Islet of Langerhans (tissue), 1 donor: Measurements from ENCODE around the gene KBTBD8.

Source experiments
- FAIRE-seq: peaks from one replicate; lab custom pipeline; 2011; peaks lifted over from hg19 to GRCh38; lab: Jason Lieb, UNC

KBTBD8 gene, protein sequence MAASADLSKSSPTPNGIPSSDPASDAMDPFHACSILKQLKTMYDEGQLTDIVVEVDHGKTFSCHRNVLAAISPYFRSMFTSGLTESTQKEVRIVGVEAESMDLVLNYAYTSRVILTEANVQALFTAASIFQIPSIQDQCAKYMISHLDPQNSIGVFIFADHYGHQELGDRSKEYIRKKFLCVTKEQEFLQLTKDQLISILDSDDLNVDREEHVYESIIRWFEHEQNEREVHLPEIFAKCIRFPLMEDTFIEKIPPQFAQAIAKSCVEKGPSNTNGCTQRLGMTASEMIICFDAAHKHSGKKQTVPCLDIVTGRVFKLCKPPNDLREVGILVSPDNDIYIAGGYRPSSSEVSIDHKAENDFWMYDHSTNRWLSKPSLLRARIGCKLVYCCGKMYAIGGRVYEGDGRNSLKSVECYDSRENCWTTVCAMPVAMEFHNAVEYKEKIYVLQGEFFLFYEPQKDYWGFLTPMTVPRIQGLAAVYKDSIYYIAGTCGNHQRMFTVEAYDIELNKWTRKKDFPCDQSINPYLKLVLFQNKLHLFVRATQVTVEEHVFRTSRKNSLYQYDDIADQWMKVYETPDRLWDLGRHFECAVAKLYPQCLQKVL

GRCh38 chr3:66998113-66998903 lies at the start of gene KBTBD8:
TSS of gene KBTBD8 (plus strand) at chr3:66998307. CDS start at chr3:66998356, 49 bp downstream.
- no peak for FAIRE-seq

GRCh38 chr3:66948838-66949237 lies 49.3 kb upstream of the KBTBD8 start:
- no peak for FAIRE-seq

- FAIRE-seq = no peak
Observed at GRCh38 chr3:66949898-66950297, 48.2 kb upstream of the KBTBD8 start.

DNA sequence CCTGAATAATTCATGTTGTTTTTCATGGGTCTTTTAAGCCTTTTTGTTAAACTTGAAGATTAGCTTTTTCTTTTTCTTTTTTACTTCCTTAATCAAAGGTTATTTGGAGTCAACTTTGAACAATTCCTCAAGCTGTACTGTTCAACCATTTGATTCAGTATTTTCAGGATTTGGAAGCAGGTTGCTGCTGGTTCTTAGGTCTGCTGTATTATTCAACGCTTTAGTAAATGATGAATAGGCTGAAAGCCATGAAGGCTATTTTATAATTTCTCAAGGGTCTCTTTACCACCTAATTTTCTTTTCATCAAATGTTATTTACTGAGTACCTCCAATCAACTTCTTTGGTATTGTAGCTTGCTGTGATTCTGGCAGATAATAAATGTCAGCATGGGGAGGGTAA lies 45.8 kb upstream of the KBTBD8 start:
- no peak for FAIRE-seq

DNA sequence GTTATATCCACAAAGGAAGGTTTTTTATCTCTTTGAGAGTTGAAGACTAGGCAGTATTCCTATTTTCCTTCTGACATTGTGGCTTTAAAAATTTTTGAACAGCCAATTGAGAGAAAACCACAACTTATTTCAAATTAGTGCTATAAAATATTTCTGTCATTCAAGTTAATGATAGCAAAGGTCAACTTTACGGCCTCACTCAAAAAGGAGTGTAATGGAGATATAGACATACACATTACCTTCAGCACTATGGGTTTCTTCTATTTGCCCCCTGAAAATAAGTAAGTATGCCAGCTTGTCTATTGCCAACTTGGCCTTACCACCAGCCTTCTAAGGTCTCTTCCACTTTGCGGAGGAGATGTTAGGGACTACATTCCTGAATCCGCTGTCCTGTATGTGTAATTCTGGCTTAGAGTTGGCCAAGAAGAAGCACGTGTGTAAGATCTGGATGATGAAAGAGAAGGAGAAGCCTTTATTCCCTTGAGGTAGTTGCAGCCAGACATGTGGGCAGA lies 44.1 kb upstream of the KBTBD8 start:
- FAIRE-seq = no peak

- FAIRE-seq = no peak
Observed at GRCh38 chr3:66956742-66957141, 41.4 kb upstream of the KBTBD8 start.

DNA sequence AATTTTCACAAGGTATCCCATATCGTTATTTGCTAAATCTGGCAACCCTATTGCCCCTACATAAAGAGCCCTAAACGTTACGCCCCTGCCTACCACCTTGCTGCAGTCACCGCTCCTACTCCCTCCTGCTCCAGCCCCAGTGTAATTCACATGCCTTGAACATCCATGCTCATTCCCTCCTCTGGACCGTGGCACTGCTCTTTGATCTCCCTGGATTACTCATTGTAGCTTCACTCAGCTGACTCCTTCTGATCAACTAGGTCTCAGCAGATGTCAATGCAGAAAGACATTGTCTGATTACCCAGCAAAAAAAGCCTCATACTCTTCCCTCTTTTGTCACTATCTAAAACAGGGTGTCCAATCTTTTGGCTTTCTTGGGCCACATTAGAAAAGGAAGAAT lies 40.7 kb upstream of the KBTBD8 start:
- no peak for FAIRE-seq

- no peak for FAIRE-seq
Observed at GRCh38 chr3:66958067-66958466, 40.0 kb upstream of the KBTBD8 start.

DNA sequence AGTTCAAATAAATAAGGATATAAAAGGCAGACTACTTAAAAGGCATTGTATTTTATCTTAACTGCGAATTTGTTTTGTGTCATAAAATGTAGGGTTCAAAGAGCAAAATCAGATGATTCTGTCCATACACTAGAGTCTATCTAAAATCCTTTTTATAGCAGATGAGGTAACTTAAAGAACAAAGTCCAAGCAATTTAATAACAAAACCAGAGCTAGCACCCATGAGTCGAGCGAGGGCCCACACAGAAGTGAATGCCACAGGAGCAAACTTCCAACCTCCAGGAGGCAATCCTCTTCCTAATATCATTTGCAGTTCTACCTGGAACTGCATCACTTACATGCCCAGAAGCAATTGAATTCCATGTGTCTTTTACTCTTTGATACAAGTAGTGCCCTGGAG lies 35.4 kb upstream of the KBTBD8 start:
- FAIRE-seq = no peak

DNA sequence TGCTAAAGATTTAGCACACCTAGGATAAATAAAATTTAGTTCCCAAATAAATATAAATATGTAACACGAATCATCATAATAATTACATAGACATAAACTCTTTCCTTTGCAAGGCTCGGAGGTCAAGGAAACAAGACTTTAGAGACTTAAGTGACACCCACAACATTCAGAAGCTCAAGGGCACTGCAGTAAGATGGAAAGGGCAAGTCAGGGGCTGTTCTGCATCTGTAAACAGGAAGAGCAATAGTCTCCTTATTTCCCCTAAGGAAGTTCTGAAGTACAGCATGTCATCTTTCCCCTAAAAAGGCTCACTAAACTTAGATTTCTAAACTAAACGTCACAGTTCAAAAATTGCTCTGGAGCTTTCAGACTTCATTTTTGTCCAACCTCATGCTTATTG lies 26.9 kb upstream of the KBTBD8 start:
- no peak for FAIRE-seq

DNA sequence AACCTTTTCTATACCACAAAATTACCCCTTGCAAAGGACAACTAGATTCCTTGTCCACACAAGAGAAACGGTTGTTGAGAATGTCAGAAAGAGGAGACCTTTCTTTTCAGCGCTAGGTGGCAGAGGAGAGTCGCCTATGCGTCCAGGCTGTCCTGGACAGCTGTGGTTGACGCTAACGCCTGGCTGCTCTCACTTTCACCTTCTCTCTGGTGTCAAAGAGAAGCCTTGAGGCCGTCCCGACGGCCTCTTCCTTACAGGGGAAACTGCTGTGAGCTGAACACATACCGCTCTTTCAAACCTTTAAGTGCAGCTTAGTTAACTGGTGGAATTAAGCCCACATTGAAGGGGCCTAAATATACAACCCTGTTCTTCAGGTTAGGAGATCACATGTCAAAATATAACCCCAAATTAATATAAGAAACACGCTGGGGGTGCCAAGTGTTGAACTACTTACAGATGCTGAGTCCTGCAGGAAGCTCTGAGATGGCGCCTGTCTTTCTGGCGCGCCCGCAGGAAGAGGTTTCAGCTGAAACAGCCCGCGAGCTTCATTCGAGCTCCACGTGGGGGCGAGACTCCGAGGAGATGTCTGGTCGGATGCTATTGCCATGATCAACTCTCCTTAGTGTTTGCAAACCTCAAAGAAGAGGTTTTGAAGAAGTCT lies 26.1 kb upstream of the KBTBD8 start:
- peak; percentile 76 for FAIRE-seq

DNA sequence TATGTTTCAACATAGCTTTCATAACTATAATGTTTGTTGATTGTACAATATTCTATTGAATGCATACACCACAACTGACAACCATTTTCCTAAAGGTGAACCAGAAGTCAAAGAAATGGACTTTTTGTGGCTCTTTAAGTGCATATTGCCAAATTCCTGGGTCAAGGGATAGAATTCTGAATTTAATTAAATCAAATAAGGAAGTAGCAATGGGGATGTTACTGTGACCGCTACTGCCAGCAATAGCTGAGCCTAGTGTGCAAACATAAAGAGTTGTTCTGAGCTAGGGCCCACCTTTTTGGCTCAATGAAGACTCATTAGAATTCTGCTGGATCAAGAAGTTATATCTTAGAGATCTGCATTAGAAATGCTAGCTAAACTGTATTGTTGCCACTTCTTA lies 17.3 kb upstream of the KBTBD8 start:
- FAIRE-seq = no peak

DNA sequence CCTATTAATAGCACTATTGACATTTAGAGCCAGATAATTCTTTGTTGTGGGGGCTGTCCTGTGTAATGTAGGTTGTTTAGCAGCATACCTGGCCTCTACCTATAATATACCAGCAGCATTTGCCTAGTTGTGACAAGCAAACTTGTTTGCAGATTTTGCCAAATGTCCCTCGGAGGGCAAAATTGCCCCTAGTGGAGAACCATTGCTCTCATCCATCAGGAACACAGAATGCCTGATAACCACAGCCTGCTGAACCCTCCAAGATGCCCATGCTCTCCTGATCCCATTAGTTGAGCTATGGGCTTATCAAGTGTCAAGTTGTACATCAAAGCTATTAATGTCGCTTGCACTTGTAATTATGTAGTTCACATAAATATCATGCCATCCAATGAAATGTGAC lies 15.0 kb upstream of the KBTBD8 start:
- FAIRE-seq = no peak

- no peak for FAIRE-seq
Observed at GRCh38 chr3:66985336-66985920, 12.7 kb upstream of the KBTBD8 start.

- no peak for FAIRE-seq
Observed at GRCh38 chr3:66986406-66986805, 11.7 kb upstream of the KBTBD8 start.

GRCh38 chr3:66989241-66989640 lies 8.9 kb upstream of the KBTBD8 start:
- no peak for FAIRE-seq

GRCh38 chr3:66989860-66990696 lies 8.0 kb upstream of the KBTBD8 start:
- FAIRE-seq = no peak

GRCh38 chr3:66991459-66991858 lies 6.6 kb upstream of the KBTBD8 start:
- no peak for FAIRE-seq

DNA sequence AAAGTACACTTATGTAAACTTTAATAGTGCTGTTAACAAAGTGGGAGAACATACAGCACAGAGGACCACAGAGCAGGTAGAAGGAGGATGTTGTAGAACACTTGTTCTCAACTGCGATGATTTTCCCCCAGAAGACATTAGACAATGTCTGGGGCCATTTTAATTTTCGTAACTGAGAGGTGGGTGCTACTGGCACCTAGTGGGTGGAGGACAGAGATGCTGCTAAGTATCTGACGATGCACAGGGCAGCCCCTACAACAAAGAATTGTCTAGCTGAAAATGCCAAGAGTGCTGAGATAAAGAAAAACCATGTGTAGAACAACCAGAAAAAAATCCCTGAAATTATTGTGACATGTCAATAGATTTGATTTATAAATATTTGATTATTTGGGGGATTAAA lies 5.0 kb upstream of the KBTBD8 start:
- FAIRE-seq = no peak

- FAIRE-seq = no peak
Observed at GRCh38 chr3:66994588-66994987, 3.5 kb upstream of the KBTBD8 start.

- no peak for FAIRE-seq
Observed at GRCh38 chr3:66996696-66997095, 1.4 kb upstream of the KBTBD8 start.
